HG03039 (cell line): ENCODE measurements around the gene PDE4DIP.
"Not testable (repeated sequence)": the region's sequence is repeated elsewhere in the genome, so short reads cannot be mapped to it uniquely, and the experiment has no call there.

Experiments
- ATAC-seq: cut with Tn5 transposase; IDR thresholded peaks from one replicate; pipeline ENCODE4 v1.9.1; 2021; ENCODE audit warnings: mild to moderate bottlenecking, moderate library complexity; ENCODE audit not compliant: unreplicated experiment

Gene PDE4DIP

DNA sequence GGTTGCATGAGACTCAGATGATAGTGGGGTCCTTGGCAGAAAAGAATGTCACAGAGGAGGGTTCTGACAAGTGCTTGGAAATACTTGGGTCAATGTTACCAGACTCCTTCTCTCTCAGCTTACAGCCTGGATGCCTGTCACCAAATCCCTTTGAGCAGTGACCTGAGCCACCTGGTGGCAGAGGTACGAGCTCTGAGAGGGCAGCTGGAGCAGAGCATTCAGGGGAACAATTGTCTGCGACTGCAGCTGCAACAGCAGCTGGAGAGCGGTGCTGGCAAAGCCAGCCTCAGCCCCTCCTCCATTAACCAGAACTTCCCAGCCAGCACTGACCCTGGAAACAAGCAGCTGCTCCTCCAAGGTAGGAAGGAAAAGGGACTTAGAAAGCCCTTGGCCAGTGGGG lies 180.1 kb downstream of the PDE4DIP start:
- not testable (repeated sequence) for ATAC-seq

DNA sequence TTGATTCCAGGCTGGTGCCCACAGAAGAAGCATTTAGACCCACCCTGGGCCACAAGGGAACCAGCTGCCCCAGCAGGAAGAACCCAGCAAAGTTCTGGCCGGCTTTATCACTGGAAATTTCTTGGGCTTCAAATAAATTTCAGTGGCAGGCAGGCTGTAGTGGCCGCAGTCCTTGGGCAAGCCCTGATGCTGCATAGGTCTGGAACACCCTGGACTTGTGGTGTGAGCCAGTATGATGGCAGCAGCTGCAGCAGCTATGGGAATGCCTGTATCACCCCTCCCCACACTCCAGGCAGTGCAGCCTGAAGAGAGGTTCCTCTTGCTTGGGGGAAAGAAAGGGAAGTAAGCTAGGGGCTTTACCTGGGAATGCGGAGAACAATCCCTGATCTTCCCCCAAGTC lies 189.7 kb downstream of the PDE4DIP start:
- ATAC-seq, result not testable (repeated sequence)

DNA sequence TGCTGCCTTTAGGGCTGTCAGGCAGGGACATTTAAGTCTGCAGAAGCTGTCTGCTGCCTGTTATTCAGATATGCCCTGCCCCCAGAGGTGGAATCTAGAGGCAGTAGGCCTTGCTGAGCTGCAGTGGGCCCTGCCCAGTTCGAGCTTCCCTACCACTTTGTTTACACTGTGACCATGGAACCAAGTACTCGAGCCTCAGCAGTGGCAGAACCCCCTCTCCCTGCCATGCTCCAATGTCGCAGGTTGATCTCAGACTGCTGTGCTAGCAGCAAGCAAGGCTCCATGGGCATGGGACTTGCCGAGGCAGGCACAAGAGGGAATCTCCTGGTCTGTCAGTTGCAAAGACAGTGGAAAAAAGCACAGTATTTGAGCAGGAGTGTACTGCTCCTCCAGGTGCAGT lies 198.8 kb downstream of the PDE4DIP start:
- not testable (repeated sequence) for ATAC-seq

DNA sequence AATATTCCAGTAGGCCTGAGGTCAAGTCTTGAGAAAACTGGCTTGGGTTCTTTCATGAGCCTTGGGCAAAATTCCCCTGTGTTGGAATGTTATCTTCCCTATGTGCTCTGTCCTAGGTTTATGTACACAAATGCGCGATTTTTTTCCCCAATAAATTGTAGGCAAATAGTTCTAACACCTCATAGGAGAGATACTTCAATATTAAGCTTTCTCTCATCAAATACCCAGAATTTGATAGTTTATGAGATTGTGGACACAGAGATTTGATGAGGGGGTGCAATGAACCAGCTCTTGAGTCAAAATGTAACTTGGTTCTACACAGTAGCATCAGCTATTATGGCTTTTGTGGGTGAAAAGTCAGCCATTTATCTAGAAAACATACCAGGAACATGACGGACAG lies 220.4 kb downstream of the PDE4DIP start:
- not testable (repeated sequence) for ATAC-seq

DNA sequence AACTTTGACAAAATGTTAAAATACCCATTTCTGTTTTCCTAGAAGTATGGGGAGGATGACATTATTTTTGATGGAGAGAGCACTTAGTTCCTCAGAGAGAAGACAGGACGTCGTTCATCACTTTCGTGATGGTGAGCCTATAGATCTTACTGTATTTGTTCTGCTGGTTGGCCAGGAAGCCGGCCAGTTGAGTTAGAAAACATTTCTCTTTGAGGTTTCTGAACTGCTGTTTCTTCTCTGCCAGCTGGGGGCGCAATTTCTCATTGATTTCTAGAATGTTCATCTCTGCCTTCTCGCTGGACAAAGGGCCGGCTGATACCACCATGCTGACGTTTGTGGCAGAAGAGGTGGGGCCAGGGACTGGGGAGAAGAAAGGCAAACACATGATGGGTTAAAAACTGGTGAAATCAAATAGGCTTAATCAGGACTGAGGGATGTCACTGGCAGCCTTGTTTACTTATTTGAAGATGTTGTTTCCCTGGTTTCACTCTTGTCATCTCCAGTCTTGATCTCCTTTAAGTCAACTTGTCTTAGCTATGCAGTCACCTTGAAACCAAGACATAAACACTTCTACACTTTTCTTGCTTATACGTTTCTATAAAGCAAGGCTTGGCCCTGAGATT lies 231.4 kb downstream of the PDE4DIP start:
- ATAC-seq, result not testable (repeated sequence)
